Measurements from ENCODE around the gene WDR54.

The WDR54 gene, protein sequence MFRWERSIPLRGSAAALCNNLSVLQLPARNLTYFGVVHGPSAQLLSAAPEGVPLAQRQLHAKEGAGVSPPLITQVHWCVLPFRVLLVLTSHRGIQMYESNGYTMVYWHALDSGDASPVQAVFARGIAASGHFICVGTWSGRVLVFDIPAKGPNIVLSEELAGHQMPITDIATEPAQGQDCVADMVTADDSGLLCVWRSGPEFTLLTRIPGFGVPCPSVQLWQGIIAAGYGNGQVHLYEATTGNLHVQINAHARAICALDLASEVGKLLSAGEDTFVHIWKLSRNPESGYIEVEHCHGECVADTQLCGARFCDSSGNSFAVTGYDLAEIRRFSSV

DNA sequence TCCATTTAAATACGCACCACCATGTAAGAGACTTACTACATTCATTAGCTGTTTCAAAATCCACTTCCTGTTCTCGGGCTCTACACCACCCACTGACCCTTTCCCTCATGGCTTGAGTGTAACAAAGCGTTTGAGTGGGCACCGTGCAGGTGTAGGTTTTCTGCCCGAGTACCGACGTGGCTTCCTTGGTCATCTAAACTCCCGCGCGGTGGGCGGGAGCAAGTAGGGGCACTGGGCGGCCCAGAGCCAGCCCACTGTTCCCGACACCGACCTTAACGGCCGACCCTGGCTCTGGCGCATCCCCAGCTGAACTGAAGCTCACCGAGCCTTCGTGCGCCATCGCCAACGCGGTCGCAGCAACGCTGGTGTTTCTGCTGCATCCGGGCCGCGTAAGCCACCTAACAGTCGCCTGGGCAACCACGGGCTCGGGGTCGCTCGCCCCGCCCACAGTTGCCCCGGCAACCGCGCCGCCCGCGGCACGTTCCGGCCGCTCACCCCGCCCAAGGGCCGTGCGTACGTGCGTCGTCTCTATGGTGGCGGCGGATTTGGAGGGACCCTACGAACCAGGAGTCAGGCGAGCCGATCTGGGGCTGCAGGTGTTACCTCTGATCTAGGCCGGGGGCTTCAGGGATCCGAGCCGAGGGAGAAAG is at the start of gene WDR54, which contains the start of gene C2orf81:
WDR54 (plus strand) TSS at position 510 of the 650 bp plus-strand sequence. CDS start 424 bp downstream, outside the sequence.
C2orf81 (minus strand) TSS at position 399 of the 650 bp plus-strand sequence; CDS start at position 340, 59 bp downstream.
- peak; percentile 92 for DNase-seq

DNA sequence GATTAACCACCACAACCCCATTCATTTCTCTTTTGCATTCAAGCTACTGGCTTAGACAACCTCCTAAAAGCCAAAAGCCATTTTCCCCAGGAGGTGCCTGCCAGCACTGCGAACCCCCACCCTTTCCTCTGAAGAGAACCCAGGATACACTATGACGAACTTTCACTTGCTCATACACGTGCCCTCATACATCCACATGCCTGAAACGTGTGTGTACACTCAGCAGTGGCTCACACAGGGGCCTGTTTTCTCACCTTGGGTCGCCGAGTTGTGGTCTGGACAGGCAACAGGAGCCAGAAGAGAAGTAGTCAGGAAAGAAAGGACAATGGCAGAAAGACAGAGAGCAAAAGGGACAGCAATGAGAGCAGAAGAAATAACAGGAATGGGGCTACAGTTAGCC is 48.9 kb upstream of the WDR54 start:
- no peak for DNase-seq

DNA sequence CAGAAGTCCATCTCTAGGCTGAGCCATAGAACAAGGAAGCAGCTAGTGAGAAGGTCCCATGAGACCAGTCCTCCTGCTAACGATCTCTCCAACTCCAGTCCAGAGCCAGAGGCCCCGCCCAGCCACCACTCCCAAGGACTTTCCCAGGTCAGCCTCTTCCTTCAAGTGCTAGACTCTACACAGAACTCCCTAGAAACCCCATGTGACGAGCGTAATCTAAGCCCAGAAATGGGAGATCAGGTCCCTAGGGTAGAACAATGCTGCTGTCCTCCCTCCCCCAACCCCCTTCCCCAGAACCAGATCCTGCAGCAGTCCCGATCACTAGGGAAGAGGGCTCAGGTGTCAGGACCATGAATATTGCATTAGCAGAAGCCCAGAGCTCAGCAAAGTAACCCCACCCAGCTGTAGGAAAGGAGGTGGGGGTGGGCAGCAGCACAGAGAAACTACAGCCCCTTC is 48.3 kb upstream of the WDR54 start:
- no peak for DNase-seq

- no peak for DNase-seq
These were observed 47.5 kb upstream of the WDR54 start for GRCh38 chr2:74373985-74374384.

DNA sequence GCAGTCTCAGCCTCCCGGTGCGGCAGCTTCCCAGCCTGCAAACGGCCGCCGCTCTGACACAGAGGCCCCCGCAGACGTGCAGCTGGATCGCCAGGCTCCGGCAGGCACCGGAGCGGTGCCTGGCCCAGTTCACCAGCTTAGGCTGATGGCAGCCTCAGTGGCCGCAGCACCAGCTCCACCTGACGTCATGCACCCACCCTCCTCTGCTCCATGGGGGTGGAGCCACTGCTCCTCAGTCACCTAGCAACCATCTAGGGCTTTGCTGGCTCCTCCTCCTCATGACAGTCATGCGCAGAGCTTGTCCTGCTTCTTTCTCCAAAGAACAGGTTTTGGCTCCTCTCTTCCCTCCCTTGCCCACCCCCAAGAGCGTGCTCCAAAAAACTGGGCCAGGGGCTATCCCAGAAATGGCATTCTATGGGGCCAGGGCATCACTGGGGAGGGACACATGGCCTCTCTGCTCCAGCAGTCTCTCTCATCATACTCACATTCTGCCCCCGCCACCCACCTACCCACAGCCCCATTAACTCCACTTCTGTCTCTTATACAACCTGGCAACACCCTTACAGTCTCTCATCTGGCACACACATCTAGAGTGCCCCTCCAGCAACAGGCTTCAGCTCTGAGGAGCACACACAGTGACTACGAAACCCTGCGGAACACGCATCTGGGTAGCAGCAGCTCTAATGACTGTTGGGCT is 46.9 kb upstream of the WDR54 start:
- DNase-seq = peak; percentile 90

GRCh38 chr2:74375838-74376237 is 45.7 kb upstream of the WDR54 start:
- no peak for DNase-seq

- no peak for DNase-seq
These were observed 43.5 kb upstream of the WDR54 start for GRCh38 chr2:74378007-74378406.

GRCh38 chr2:74379851-74380789 is 41.4 kb upstream of the WDR54 start, which contains the start of gene DCTN1:
TSS of gene DCTN1 (minus strand) at chr2:74380311. CDS start at chr2:74380037, 274 bp downstream.
- no peak for DNase-seq

DNA sequence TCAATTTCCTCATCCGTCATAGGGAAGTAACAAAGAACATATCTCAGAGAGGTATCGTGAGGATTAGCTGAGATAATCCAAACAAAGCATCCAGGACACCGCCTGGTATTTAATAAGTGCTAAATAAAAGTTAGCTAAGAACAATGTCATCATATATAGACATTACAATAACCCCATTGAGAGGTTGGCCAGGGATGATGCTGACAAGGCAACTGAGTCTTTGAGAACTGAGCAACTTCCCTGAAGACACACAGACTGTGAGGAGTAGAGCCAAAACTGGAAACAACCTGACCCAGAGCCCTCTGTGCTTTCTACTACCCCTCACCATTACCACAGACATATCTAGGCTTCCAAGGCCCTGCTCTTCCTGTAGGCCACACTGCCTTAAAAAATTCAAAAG is 39.8 kb upstream of the WDR54 start:
- no peak for DNase-seq

DNA sequence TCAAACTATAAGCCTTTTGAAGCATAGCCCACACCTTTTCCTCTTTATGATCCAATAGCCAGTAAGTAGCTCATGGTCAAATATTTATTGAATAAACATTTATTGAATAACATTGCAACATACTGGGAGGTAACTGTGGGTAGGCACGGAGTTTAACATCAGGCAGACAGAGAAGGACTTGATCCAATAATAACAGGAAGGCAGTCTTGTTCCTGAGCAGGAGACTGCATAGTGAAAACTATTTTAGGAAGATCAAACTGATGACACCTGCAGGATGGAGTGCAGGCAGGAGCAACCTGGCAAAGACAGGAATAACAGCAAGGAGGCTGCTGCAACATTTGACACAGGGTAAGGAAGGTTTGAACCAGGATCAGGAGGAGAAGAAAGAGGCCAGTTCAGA is 38.3 kb upstream of the WDR54 start:
- DNase-seq = no peak

DNA sequence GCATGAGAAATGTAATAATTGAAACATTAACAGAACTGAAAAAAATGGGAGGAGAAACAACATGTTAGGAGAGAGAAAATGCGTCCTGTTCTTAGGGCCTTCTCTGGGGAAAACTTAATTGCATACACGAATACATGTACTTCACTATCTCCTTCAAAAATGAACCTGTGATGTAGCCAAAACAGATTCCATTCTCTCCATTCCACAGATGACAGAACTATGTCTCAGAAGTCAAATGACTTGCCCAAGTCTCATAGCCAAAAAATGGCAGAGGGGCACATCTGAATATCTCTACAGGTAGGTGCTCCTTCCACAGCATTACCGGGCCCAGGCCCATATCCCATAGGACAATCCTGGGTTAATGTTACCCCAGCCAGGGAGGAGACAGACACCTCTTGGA is 37.5 kb upstream of the WDR54 start:
- no peak for DNase-seq

DNA sequence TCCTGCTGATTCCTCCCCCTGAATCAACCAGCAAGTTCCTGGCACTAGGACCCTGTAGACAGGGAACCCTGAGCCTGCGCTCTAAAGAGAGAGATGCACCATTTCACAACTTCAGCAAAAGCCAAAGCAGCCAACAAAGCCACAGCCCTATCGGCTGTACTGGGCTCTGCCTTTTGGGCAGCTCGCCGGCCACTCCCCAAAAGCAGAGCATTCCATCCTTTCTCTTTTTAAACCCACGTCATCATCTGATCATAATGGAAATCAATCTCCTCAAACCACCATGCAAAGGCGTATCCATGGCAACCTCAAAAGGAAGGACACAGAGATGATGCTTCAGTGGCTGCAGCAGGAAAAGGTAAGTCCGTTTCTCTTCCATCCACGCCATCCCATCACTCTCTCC is 36.1 kb upstream of the WDR54 start:
- DNase-seq = no peak

GRCh38 chr2:74387346-74387745 is 34.2 kb upstream of the WDR54 start:
- no peak for DNase-seq

GRCh38 chr2:74390606-74391005 is 30.9 kb upstream of the WDR54 start:
- DNase-seq = no peak

- DNase-seq = no peak
These were observed 30.3 kb upstream of the WDR54 start for GRCh38 chr2:74391209-74391579.

DNA sequence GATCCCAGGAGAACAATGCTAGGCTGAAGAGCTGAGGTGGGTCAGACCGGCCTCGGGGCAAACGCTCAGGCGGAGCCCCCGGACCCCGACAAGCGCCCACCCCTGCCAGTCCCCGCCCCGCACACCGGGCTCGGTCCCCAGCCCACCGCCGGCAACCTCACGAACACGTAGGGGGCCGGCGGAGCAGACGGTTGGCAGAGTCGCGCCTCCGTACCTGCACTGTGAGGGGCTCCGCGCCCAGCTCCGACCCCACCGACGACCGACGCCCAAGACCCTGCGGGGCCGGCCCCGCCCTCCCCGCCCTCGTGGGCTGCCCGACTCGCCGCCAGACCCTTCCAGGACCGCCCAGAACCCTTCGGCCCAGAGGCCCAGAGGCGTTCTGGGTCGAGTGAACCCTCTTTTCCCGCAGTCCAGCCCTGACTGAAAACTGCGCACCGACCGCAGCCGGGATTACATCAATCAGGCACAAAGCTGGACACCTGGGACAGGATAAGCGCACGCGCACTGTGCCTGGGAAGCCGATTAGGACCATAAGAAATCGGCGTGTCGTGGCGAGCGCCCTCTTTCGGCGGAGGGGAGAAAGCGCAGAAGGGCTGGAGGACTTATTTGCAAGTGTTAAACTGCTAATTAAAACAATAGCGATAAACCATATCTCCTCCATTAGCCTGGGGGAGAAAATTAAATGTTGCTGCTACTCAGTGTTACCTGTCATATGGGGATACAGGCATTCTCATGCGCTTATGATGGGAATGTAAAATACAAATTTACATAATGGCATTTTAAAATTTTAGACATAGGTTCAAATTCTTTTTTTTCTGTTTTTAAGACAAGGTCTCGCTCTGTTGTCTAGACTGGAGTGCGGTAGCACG is 29.7 kb upstream of the WDR54 start:
- DNase-seq = peak; percentile 83

DNA sequence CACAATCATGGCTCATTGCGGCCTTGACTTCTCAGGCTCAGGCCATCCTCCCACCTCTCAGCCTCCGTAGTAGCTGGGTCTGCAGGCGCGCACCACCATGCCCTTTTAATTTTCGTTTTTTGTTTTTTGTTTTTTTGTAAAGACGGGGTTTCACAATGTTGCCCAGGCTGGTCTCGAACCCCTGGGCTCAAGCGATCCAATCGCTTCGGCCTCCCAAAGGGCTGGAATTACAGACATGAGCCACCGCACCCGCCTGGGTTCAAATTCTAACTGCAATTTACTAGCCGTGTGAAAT is 29.1 kb upstream of the WDR54 start:
- no peak for DNase-seq

DNA sequence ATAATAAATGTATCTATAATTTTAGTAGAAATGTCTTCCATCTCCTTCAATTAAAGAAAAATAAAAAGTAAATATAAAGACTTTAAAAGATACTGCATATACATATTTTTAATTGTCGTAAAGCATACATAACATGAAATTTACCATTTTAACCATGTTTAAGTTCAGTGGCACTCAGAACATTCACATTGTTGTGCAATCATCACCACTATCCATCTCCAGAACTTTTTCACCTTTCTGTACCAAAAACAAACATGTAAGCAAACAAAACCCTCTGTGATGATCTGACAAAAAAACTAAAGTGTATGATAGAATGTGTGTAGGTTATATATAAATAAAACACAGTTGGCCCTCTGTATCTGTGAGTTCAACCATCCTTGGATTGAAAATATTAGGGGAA is 28.0 kb upstream of the WDR54 start:
- no peak for DNase-seq

GRCh38 chr2:74396149-74396548 is 25.4 kb upstream of the WDR54 start:
- DNase-seq = no peak

- DNase-seq = no peak
These were observed 21.7 kb upstream of the WDR54 start for GRCh38 chr2:74399785-74400184.

DNA sequence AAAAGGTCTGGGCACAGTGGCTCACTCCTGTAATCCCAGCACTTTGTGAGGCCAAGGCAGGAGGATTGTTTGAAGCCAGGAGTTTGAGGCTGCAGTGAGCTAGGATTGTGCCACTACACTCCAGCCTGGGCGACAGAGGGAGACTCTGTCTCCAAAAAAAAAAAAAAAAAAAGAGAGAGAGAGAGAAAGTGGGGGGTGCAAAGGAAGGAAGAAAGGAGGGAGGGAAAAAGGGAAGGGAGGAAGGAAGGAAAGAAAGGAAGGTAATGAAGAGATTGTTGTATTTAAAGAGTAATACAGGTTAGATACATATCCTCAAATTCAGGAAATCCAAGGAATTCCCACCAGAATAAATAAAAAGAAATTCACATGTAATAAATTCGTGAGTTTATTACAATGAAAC is 19.6 kb upstream of the WDR54 start:
- DNase-seq = no peak

GRCh38 chr2:74406035-74406434 is 15.5 kb upstream of the WDR54 start:
- DNase-seq = no peak
